ENCODE results near the gene VMO1.

The VMO1 gene

GRCh38 chr17:4796552-4796920, 10.4 kb upstream of the VMO1 start:
- DNase-seq = no peak

- DNase-seq = no peak
Observed at GRCh38 chr17:4795168-4795567, 9.0 kb upstream of the VMO1 start.

GRCh38 chr17:4790705-4791088, 4.5 kb upstream of the VMO1 start:
- no peak for DNase-seq

GRCh38 chr17:4789951-4790704, 4.0 kb upstream of the VMO1 start:
- DNase-seq = peak; percentile 84

DNA sequence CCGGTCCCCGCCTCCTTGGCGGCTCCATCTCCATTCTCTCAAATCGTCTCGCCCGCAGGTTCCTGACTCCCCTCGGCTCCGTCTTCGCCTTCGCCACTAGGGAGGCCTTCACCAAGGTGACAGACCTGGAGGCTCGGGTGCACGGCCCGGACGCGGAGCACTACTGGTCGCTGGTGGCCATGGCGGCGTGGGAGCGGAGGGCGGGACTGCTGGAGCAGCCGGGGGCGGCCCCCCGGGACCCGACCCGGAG, 3.5 kb upstream of the VMO1 start:
- DNase-seq = no peak

DNA sequence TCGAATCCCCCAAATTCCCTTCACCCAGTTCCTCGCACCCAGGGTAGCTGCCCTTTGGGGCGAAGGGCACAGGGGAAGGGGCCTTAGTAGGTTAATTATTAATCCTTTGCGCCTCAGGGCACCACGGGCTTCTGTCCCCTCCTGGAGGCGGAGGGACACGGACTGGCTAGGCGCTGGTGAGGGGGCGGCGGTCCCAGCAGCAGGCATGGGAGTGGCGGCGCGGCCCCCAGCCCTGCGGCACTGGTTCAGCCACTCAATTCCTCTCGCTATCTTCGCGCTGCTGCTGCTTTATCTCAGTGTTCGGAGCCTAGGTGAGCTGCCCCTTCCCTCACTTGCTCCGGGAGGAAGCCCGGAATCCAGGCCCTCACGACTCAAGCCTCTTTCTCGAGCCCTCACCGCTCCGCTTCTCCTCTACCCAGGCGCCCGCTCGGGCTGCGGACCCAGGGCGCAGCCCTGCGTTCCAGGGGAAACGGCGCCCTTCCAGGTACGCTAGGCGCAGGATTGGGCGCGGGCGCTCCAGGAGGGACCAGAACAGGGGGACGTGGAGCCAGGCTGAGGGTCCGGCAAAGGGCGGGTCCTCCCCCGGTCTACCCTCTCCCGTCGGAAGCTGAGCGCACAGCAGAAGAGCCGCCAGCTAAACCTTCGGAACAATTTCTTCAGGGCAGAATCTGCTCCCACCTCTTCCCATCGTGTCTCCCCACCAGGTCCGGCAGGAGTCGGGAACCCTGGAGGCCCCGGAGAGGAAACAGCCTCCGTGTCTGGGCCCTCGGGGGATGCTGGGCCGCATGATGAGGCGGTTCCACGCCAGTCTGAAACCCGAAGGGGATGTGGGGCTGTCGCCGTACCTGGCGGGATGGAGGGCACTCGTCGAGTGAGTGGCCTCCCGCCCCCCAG, 2.9 kb upstream of the VMO1 start, which contains the start of gene GLTPD2:
GLTPD2 (plus strand) TSS at position 158 of the 894 bp plus-strand sequence; CDS start at position 206, 48 bp downstream.
- no peak for DNase-seq

GRCh38 chr17:4788159-4788806, 2.1 kb upstream of the VMO1 start:
- DNase-seq = no peak

DNA sequence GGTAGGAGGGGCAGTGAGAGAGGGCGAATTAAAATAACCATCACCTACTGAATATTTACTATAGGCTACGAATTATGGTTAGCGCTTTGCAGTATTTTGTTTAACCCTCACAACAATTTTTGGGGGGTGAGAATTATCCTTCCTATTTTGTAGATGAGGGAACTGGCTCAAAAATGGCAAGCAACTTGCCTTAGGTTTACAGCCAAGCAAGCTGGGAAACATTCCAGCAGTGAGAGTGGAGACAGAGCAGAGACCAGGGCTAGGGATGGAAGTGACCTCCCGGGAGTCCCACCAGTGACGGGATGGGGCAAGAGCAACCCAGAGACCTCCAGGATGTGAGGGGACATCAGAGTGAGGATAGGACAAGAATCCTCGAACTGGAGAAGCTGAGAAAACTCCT, 352 bp upstream of the VMO1 start:
- DNase-seq = no peak

DNA sequence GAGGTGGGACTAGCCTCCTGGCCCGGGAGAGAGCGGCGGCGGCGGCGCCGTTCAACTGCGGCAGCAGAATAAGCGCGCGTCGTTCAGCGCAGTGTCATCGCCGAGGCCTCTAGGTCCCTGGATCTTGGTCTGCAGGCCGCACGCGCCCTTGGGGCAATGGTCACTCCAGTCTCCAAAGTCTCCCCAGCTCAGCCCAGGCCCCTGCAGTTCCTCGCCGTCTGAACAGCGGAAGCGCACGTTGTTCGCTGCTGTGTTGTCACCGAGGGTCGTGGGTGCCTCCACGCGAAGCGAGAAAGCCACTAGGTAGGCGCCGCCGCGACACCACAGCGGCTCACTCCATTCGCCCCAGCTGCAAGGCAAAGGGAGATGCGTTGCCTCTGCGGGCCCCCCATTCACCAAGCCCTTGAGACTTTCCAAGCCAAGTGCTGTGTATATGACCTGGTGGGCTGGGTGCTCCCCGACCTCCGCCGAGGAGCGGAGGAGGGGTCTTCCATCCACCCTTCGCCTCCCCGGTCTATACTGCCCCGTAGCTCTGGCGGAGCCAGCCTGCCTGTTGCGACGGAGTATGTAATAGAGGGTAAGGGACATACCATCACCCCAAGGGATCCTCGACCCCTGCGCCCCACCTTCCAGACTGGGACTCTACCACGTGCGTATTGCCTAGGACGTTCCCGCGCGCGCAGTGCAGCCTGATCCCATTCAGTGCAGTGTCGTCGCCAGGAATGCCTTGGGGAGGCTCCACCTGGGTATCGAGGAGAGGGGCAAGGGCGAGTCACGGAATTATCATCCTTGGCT, 656 bp downstream of the VMO1 start:
- no peak for DNase-seq

GRCh38 chr17:4782652-4783051, 3.5 kb downstream of the VMO1 start:
- no peak for DNase-seq

DNA sequence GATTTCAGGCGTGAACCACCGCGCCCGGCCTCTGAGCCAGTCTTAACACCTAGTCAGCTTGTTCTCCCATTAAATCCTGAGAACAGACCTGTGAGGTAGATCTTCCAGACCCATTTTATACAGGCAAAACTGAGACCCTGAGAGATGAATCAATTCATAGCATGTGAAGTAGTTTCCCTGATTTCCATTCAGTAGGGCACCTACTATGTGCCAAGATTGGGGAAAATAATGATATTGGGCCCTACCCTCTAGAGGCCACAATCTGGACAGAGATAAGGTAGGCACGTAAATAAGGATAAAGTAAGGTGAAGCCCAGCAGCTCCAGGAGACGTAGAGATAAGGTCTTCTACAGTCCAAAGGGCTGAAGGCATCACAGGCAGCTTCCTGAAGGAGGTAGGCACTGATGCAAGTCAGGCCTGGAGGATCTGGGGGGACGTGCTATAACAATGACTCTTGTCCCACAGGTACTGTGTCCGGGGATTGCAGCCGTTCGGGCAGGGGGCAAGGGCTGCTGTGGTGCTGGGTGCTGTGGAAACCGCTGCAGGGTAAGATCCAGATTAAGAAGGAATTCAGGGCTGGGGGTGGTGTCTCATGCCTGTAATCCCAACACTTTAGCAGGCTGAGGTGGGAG, 5.7 kb downstream of the VMO1 start:
- DNase-seq = no peak

- DNase-seq = no peak
Observed at GRCh38 chr17:4777969-4778760, 8.0 kb downstream of the VMO1 start.

- DNase-seq = no peak
Observed at GRCh38 chr17:4772235-4772613, 13.9 kb downstream of the VMO1 start.

- no peak for DNase-seq
Observed at GRCh38 chr17:4771519-4772234, 14.5 kb downstream of the VMO1 start, which contains the start of gene TM4SF5. Gene TM4SF5 (plus strand): TSS chr17:4771886. CDS start chr17:4771923, 37 bp downstream.

GRCh38 chr17:4769628-4770027, 16.5 kb downstream of the VMO1 start:
- DNase-seq = no peak

GRCh38 chr17:4768298-4768697, 17.9 kb downstream of the VMO1 start:
- DNase-seq = no peak

GRCh38 chr17:4766723-4767122, 19.4 kb downstream of the VMO1 start:
- DNase-seq = no peak

GRCh38 chr17:4766201-4766600, 20.0 kb downstream of the VMO1 start:
- DNase-seq = no peak

GRCh38 chr17:4764595-4764994, 21.6 kb downstream of the VMO1 start:
- DNase-seq = no peak

DNA sequence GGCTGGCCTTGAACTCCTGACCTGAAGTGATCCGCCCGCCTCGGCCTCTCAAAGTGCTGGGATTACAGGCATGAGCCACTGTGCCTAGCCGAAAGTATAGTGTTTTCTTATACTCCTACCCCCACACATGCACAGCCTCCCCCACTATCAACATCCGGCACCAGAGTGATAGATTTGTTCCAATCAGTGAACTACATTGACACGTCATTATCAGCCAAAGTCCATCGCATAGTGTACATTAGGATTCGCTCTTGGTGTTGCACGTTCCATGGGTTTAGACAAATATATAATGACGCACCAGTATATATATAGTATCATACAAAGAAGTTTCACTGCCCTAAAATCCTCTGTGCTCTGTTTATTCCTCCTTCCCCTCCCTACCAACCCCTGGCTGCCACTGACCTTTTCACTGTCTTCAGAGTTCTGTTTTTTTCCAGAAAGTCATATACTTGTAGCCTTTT, 26.4 kb downstream of the VMO1 start:
- DNase-seq = no peak

- DNase-seq = no peak
Observed at GRCh38 chr17:4753392-4753791, 32.8 kb downstream of the VMO1 start.

Measured in CD4-positive, alpha-beta T cell treated with Interleukin-10 for 1 hour (primary cell).